A673 (cell line): ENCODE data around the gene PDGFRB. TPM values are rescaled to one million over a fixed set of nuclear protein-coding genes. Genes with fewer than 3 reads are reported as not detected.
A peak's percentile ranks its signal among the peaks of the same experiment; 100 is the strongest.

Experiments
- Bru-seq: library from RNA; stranded (reverse); fragments of 400-500 nt; gene quantifications from one replicate; lab custom pipeline; 2021; lab: Mats Ljungman, UMichigan
- BruChase-seq, 2 experiments: library from RNA; stranded (reverse); fragments of 400-500 nt; gene quantifications; one replicate each; lab custom pipeline; 2021; lab: Mats Ljungman, UMichigan
- BruUV-seq: library from RNA; stranded (reverse); fragments of 400-500 nt; replicated peaks from 2 replicates; lab custom pipeline; 2021; lab: Mats Ljungman, UMichigan
- CTCF ChIA-PET: fragments of 300-600 bp; sonication (Branson Sonifier 250); formaldehyde crosslinking; loops from one replicate; lab custom pipeline; 2022; ENCODE audit warnings: antibody characterized with exemption; lab: Charles Lee
- POLR2A ChIA-PET: fragments of 300-600 bp; sonication (Branson Sonifier 250); formaldehyde crosslinking; loops from one replicate; lab custom pipeline; 2022; ENCODE audit warnings: antibody characterized with exemption; ENCODE audit not compliant: low non-redundant PET; lab: Charles Lee
- DNase-seq: peaks from one replicate; pipeline ENCODE4 v3.0.0-alpha.2; 2015; ENCODE audit warnings: low spot score
- H3K27ac ChIP-seq: fragments of 200-600 bp; sonication (generic); 2 replicates; pipeline ENCODE4 v1.5.1; 2016; ENCODE audit warnings: mixed run types, low read depth, mild to moderate bottlenecking, mixed read lengths, antibody characterized with exemption, low read length; ENCODE audit not compliant: poor library complexity, severe bottlenecking
- H3K27me3 ChIP-seq: fragments of 200-600 bp; sonication (generic); replicated peaks from 2 replicates; pipeline ENCODE4 v1.6.1; 2017; ENCODE audit warnings: mixed run types, low read depth, mild to moderate bottlenecking, mixed read lengths, antibody characterized with exemption, low read length; ENCODE audit not compliant: insufficient read depth, poor library complexity
- H3K36me3 ChIP-seq: fragments of 200-600 bp; sonication (generic); 2 replicates; pipeline ENCODE4 v1.6.1; 2016; ENCODE audit warnings: mixed run types, mild to moderate bottlenecking, mixed read lengths, antibody characterized with exemption, low read length; ENCODE audit not compliant: insufficient read depth, poor library complexity, severe bottlenecking
- H3K4me1 ChIP-seq: fragments of 200-600 bp; sonication (generic); 2 replicates; pipeline ENCODE4 v1.6.1; 2017; ENCODE audit warnings: mixed run types, mild to moderate bottlenecking, mixed read lengths, antibody characterized with exemption, low read length; ENCODE audit not compliant: insufficient read depth, poor library complexity, severe bottlenecking
- H3K4me3 ChIP-seq: fragments of 200-600 bp; sonication (generic); 2 replicates; pipeline ENCODE4 v1.5.1; 2016; ENCODE audit warnings: low read depth, mixed run types, mild to moderate bottlenecking, mixed read lengths, low read length; ENCODE audit not compliant: poor library complexity, severe bottlenecking
- H3K9me3 ChIP-seq: fragments of 200-600 bp; sonication (generic); 2 replicates; pipeline ENCODE4 v1.6.1; 2016; ENCODE audit warnings: mixed run types, low read depth, mild to moderate bottlenecking, mixed read lengths, antibody characterized with exemption, low read length; ENCODE audit not compliant: poor library complexity, severe bottlenecking
- CTCF ChIP-seq: fragments of 300-800, 200-600 bp; sonication (generic); conservative IDR thresholded peaks from 2 replicates; pipeline ENCODE4 v1.5.1; 2017; ENCODE audit warnings: low read depth, mild to moderate bottlenecking, antibody characterized with exemption, low read length, moderate library complexity, mixed read lengths
- EZH2 ChIP-seq: fragments of 200-600 bp; sonication (generic); IDR thresholded peaks from 2 replicates; pipeline ENCODE4 v1.6.1; 2017; ENCODE audit warnings: borderline replicate concordance, low read depth, mild to moderate bottlenecking, mixed read lengths, antibody characterized with exemption, low read length; ENCODE audit not compliant: poor library complexity, severe bottlenecking
- intact Hi-C: fragments of 100-400 bp; cut with micrococcal nuclease; formaldehyde crosslinking; loops from one replicate; pipeline ENCODE4 v1.10.0; 2022; ENCODE audit not compliant: unreplicated experiment
- long read RNA-seq: library from polyadenylated mRNA; stranded (forward); transcript quantifications from one replicate; pipeline ENCODE4 v2.0.0, GENCODE V29; 2022
- total RNA-seq: library from RNA; stranded (reverse); gene quantifications from 2 replicates; pipeline ENCODE4 v1.2.3, GENCODE V29; 2021

The PDGFRB gene
- total RNA-seq (25.9 and 58.3 TPM in 2 replicates), Bru-seq, nascent RNA (percentile 55 among the genes with signal in this experiment), BruChase-seq, experiment 1, labeled RNA remaining after a 2-hour chase (percentile 73 among the genes with signal in this experiment), BruChase-seq, experiment 2, labeled RNA remaining after a 6-hour chase (percentile 64 among the genes with signal in this experiment)
- long read RNA-seq, full-length matches to known transcripts, result 6 of 25 reads
- long read RNA-seq, partial matches to known transcripts, result 12 of 25 reads
- long read RNA-seq, other reads (novel, unspliced or antisense), result 7 of 25 reads

- H3K27ac ChIP-seq, result peak within 1 kb of the TSS; percentile 75
- intact Hi-C loops, result no loop called here
Observed at GRCh38 chr5:150155258-150156026, at the start of gene PDGFRB. TSS of gene PDGFRB (minus strand) at chr5:150155845. CDS start at chr5:150137047, 18,798 bp downstream.

GRCh38 chr5:150204590-150204960, 48.9 kb upstream of the PDGFRB start:
- BruUV-seq, result no TSS peak
- no peaks in the 10 kb centered on the region for H3K4me1 ChIP-seq
- CTCF ChIA-PET, result no interaction called here
- intact Hi-C loops, result no loop called here
- H3K9me3 ChIP-seq, result no peaks in the 10 kb centered on the region
- no peak overlapping the region for H3K4me3 ChIP-seq
- TF ChIP-seq CTCF (no peak), EZH2 (no peak)
- no peak for DNase-seq
- H3K36me3 ChIP-seq, result no peaks in the 10 kb centered on the region
- no peaks in the 10 kb centered on the region for H3K27me3 ChIP-seq
- H3K27ac ChIP-seq, result no peak overlapping the region
- POLR2A ChIA-PET, result no interaction called here

More at GRCh38 chr5:150155258-150156026, at the start of gene PDGFRB:
- TF ChIP-seq EZH2 (no peak), CTCF (no peak)
- Histone ChIP-seq H3K9me3 (no peaks in the 10 kb centered on the region), H3K27me3 (no peaks in the 10 kb centered on the region), H3K4me3 (peak within 1 kb of the TSS; percentile 47), H3K4me1 (peaks cover 50% of the 10 kb centered on the region), H3K36me3 (no peaks in the 10 kb centered on the region)
- ChIA-PET POLR2A (interaction anchor here (0.6 kb wide), 1 partner anchor 181 kb away, joined by 6 read pairs; no protein-coding TSS in a partner anchor), CTCF (interaction anchor here (0.7 kb wide), 1 partner anchor 134 kb away, joined by 3 read pairs; no protein-coding TSS in a partner anchor)
- DNase-seq, result peak; percentile 90
- no TSS peak for BruUV-seq

- no TSS peak for BruUV-seq
Observed at GRCh38 chr5:150203832-150204589, 48.4 kb upstream of the PDGFRB start.

More at GRCh38 chr5:150203832-150204589, 48.4 kb upstream of the PDGFRB start:
- Histone ChIP-seq H3K27ac (no peak overlapping the region), H3K36me3 (no peaks in the 10 kb centered on the region), H3K4me1 (no peaks in the 10 kb centered on the region), H3K9me3 (no peaks in the 10 kb centered on the region), H3K4me3 (no peak overlapping the region), H3K27me3 (no peaks in the 10 kb centered on the region)
- ChIA-PET CTCF (no interaction called here), POLR2A (no interaction called here)
- no peak for DNase-seq
- no peak for TF ChIP-seq CTCF
- TF ChIP-seq EZH2, result no peak
- intact Hi-C loops, result no loop called here
